Peyer's patch (tissue), 4 donors: ENCODE data around the gene GJD2.

Experiments used
- CTCF ChIP-seq, 6 experiments: fragments of 450-650 bp in 4 of 6; fragments of 200-600 bp in 2 of 6; sonication (generic) in 1 of 6; IDR thresholded peaks; one replicate each; pipeline ENCODE4 v1.5.1; 2017 to 2019; ENCODE audit warnings: antibody characterized with exemption in 6 of 6, mild to moderate bottlenecking in 3 of 6, moderate library complexity in 1 of 6
- POLR2A ChIP-seq, 2 donors: fragments of 450-650 bp; IDR thresholded peaks; one replicate each; pipeline ENCODE4 v1.5.1; 2017; ENCODE audit warnings: antibody characterized with exemption in 2 of 2, mild to moderate bottlenecking in 2 of 2, moderate library complexity in 2 of 2

GRCh38 chr15:34737477-34737876 is 17.3 kb downstream of the GJD2 start:
- no peak for TF ChIP-seq CTCF (IDR thresholded peaks at IDR 0.05)
- no peak for TF ChIP-seq POLR2A (IDR thresholded peaks at IDR 0.05)
